PFSK-1 (cell line): ENCODE results near the gene LAD1.

Source experiments
- FOXP2 ChIP-seq: optimal IDR thresholded peaks from 2 replicates; pipeline ENCODE3; 2011; ENCODE audit warnings: borderline replicate concordance, control low read depth, inconsistent platforms; ENCODE audit not compliant: insufficient read depth; ENCODE audit errors: extremely low read length, extremely low read depth
- POLR2AphosphoS5 ChIP-seq: IDR thresholded peaks from 2 replicates; pipeline ENCODE4 v1.6.1; 2012; ENCODE audit warnings: low read depth, mild to moderate bottlenecking, control low read depth, low read length, moderate library complexity
- SIN3A ChIP-seq: IDR thresholded peaks from 2 replicates; pipeline ENCODE4 v1.6.1; 2012; ENCODE audit warnings: mild to moderate bottlenecking, low read length, moderate library complexity, borderline replicate concordance; ENCODE audit not compliant: insufficient read depth
- TAF1 ChIP-seq: IDR thresholded peaks from 2 replicates; pipeline ENCODE4 v1.6.1; 2012; ENCODE audit warnings: low read length, control low read depth, borderline replicate concordance; ENCODE audit not compliant: insufficient read depth
- TF ChIP-seq, protein P1 (sequence below), 2 experiments: IDR thresholded peaks; 2 replicates each; pipeline versions ENCODE4 v1.6.1 to v1.8.0; 2011 to 2012; ENCODE audit warnings: low read depth in 2 of 2, low read length in 2 of 2, control low read depth in 1 of 2, inconsistent platforms in 1 of 2, mild to moderate bottlenecking in 1 of 2, moderate library complexity in 1 of 2; ENCODE audit not compliant: insufficient read depth in 1 of 2

The LAD1 gene

DNA sequence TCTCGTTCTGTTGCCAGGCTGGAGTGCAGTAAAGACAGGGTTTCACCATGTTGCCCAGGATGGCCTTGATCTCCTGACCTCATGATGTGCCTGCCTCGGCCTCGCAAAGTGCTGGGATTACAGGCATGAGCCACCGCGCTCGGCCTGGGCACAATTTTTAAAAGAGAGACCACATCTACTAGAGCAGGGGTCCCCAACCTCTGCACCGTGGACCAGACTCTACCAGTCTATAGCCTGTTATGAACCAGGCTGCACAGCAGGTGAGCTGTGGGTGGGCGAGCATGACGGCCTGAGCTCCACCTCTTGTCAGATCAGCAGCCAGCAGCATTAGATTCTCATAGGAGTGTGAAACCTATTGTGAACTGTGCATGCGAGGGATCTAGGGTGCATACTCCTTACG lies 42.4 kb downstream of the LAD1 start:
- TF ChIP-seq FOXP2 = no peak
- no peak for TF ChIP-seq TAF1
- no peak for TF ChIP-seq POLR2AphosphoS5
- TF ChIP-seq SIN3A = no peak
- TF ChIP-seq, protein P1, sequence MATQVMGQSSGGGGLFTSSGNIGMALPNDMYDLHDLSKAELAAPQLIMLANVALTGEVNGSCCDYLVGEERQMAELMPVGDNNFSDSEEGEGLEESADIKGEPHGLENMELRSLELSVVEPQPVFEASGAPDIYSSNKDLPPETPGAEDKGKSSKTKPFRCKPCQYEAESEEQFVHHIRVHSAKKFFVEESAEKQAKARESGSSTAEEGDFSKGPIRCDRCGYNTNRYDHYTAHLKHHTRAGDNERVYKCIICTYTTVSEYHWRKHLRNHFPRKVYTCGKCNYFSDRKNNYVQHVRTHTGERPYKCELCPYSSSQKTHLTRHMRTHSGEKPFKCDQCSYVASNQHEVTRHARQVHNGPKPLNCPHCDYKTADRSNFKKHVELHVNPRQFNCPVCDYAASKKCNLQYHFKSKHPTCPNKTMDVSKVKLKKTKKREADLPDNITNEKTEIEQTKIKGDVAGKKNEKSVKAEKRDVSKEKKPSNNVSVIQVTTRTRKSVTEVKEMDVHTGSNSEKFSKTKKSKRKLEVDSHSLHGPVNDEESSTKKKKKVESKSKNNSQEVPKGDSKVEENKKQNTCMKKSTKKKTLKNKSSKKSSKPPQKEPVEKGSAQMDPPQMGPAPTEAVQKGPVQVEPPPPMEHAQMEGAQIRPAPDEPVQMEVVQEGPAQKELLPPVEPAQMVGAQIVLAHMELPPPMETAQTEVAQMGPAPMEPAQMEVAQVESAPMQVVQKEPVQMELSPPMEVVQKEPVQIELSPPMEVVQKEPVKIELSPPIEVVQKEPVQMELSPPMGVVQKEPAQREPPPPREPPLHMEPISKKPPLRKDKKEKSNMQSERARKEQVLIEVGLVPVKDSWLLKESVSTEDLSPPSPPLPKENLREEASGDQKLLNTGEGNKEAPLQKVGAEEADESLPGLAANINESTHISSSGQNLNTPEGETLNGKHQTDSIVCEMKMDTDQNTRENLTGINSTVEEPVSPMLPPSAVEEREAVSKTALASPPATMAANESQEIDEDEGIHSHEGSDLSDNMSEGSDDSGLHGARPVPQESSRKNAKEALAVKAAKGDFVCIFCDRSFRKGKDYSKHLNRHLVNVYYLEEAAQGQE (IDR thresholded peaks at IDR 0.05; ENCODE audit: insufficient read depth in 1 of 2, low read depth in 2 of 2, low read length in 2 of 2) = no peak

DNA sequence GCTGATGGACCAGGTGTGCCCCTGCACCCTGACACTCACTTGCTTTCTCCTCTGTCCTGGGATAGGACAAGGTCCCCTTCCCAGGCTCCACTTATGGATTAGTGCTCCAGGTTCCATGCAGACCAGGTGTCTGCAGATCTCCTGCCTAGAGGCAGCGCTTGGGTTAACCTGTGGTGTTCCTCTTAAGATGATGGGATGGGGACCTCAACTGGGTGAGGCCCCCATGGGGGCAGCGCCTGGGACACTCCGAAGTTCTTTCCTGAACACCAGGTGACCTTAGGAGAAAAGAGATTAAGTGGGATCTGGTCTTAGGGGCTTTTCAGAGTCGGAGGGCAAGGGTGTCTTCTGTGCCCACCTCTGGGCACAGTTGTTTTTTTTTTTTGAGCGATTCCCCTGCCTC lies 42.9 kb downstream of the LAD1 start:
- TF ChIP-seq POLR2AphosphoS5 (no peak), SIN3A (no peak), TAF1 (no peak), FOXP2 (no peak)
- TF ChIP-seq, protein P1 (IDR thresholded peaks at IDR 0.05; ENCODE audit: insufficient read depth in 1 of 2, low read depth in 2 of 2, low read length in 2 of 2) = no peak

DNA sequence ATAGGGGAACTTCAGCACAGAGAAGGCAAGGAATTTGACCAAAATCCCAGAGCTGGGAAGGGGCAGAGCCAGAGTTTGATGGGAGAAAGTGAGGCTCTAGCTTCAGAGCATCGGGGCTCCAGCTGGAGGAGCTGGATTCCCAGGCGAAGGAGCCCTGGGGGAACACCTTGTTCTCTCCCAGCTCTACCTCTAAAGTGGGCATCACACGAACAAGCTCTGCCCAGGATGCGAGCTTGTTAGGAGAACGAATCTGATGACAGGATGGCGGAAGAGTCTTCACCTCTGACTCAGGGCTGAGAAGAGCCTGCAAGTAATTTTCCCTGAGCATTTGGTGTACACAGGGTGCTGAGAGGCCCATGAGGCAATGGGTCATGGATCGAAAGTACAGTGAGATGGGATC lies 43.7 kb downstream of the LAD1 start:
- TF ChIP-seq FOXP2 = no peak
- no peak for TF ChIP-seq SIN3A
- no peak for TF ChIP-seq POLR2AphosphoS5
- TF ChIP-seq, protein P1 (IDR thresholded peaks at IDR 0.05; ENCODE audit: insufficient read depth in 1 of 2, low read depth in 2 of 2, low read length in 2 of 2) = no peak
- no peak for TF ChIP-seq TAF1

DNA sequence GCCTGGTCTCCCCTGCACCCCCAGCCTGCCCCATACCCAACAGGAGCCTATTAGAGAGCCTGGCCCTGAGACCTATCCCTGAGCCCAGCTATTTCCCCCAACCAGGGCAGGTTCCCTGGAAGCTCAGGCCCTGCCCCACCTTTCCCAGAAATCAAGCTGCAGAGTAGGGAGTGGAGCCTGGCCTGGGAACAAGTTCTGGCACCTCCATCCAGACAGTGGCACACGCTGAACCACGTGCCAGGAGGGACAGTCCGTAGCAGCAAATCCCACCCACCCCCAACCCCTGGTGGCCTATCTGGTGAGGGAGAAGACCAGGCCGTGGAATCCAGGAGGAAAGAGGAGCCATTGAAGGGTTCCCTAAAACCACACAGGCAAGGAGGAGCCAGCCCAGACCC lies 44.2 kb downstream of the LAD1 start:
- no peak for TF ChIP-seq TAF1
- TF ChIP-seq, protein P1 (IDR thresholded peaks at IDR 0.05; ENCODE audit: insufficient read depth in 1 of 2, low read depth in 2 of 2, low read length in 2 of 2) = no peak
- no peak for TF ChIP-seq FOXP2
- TF ChIP-seq SIN3A = no peak
- no peak for TF ChIP-seq POLR2AphosphoS5

DNA sequence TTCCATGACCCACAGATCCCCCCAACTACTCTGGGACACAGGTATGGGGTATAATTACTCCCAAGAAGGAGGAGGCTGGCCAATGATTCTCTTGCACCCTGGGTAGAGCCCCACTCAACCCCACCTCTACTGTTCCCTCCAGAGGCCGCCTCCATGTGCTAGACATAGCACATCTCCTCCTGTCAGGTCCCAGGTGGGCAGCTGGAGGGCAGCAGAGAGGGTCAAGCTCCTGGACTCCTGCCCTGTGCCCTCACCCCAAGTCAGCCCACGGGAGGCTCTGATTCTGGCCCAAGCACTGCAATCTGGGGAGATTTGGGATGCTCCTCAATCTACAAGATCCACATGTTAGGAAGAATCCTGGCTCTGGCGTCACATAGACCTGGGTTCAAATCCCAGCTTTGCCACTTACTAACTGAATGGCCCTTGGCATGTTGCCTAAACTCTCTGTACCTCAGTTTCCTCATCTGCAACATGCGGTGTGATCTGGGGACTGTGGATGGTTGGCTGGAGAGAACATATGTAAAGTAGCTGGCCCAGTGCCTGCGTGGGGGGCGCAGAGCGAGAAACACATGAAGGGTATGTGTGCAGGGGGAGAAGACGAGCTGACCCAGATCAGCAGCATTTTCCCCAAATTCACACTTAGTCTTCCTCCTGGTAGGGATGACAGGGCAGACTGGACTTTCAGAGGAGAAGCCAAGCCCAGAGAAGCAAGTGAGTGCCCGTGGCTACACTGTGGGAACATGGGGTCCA lies 44.8 kb downstream of the LAD1 start:
- no peak for TF ChIP-seq POLR2AphosphoS5
- TF ChIP-seq FOXP2 = no peak
- TF ChIP-seq, protein P1 (IDR thresholded peaks at IDR 0.05; ENCODE audit: insufficient read depth in 1 of 2, low read depth in 2 of 2, low read length in 2 of 2) = no peak
- no peak for TF ChIP-seq TAF1
- no peak for TF ChIP-seq SIN3A
